OCI-LY3 (cell line): ENCODE data around the gene SLC17A9.

Source experiments
- CTCF ChIP-seq: fragments of 200-600, 300-600 bp; sonication (generic); IDR thresholded peaks from 2 replicates; pipeline ENCODE4 v1.5.1; 2014; ENCODE audit warnings: antibody characterized with exemption, low read length, low read depth
- EZH2phosphoT487 ChIP-seq: fragments of 200-600 bp; shearing (Covaris generic); IDR thresholded peaks from 2 replicates; pipeline ENCODE4 v1.6.1; 2018; ENCODE audit warnings: antibody characterized with exemption, mixed run types, low read depth

GRCh38 chr20:62996596-62996982 is 44.1 kb downstream of the SLC17A9 start:
- no peak for TF ChIP-seq CTCF
- no peak for TF ChIP-seq EZH2phosphoT487
